ENCODE measurements around the gene IFNA7.
A peak's percentile ranks its signal among the peaks of the same experiment; 100 is the strongest.
"Not testable (repeated sequence)": the region's sequence is repeated elsewhere in the genome, so short reads cannot be mapped to it uniquely, and the experiment has no call there.

The IFNA7 gene

DNA sequence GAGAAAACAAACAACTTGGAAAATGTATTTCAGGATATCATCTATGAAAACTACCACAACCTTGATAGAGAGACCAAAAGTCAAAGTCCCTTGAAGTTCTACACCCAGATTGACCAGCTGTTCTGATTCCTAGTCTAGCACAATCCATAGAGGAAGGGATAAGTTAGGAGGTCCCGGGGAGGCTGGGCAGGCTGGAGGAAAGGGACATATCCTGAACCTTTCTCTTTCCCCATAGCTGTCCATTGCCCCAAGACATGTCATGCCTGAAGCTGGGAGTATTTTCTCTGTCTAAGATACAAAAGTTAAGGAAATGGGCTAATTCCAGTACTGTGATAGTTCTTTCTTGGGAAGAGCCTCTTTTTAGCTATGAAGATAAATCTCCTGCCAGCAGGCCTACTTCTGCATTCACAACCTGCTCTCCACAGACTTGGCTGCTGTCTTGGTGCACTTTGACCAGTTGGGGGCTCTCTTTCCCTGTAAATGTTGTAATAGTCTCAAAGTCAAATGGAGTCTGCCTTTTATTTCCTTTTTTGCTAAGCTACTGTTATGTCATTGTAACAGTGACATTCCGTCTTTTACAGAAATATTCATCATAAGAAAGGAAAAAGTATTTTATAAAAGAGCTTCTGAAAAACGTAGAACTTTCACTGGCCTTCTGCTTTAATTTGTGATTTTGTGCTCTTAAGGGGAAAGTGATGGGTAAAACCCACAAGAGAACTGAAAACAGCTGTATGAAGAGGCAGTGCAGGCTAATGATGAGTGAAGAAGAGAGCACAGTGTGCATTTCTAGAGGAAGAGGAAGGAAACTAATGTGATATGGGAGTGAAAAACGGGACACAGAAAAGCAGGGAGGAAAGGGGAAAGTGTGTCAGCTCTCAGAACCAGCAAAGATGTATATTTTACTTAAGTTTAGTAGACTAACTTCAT lies 18.9 kb downstream of the IFNA7 start:
- not testable (repeated sequence) for DNase-seq
- ATAC-seq: peak; percentile 71

DNA sequence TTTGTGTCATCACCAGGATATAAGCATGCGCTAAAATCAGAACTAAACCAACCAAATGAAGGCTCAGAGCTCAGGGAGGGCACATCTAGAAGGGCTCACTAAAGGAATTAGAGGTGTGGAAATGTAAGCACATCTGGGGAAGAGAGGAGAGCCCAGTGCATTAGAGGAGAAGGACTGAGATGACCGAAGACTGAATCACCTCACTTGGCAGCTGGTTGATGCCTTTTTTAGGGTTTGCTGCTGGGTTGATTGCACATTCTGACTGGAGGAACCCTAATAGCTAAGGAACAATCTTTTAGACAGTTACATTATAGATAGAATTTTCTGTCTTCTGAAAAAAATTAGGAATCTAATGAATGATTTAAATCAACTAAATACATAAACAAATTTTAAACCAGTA lies 27.3 kb downstream of the IFNA7 start:
- DNase-seq (no peak), ATAC-seq (no peak)

DNA sequence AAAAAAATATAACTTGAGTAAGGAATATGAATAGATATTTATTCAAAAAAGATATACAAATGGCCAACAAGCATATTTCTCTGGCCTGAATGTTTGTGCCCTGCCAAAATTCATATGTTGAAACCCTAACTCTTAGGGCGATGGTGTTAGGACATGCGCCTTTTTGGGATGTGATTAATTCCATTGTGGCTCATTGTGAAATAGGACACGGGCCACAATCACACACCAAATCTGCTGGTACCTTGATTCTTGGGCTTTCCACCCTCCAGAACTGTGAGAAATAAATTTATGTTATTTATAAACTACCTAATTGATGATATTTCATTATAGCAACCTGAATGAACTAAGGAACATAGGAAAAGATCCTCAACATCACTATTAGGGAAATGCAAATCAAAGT lies 29.8 kb downstream of the IFNA7 start:
- no peak for DNase-seq
- no peak for ATAC-seq

DNA sequence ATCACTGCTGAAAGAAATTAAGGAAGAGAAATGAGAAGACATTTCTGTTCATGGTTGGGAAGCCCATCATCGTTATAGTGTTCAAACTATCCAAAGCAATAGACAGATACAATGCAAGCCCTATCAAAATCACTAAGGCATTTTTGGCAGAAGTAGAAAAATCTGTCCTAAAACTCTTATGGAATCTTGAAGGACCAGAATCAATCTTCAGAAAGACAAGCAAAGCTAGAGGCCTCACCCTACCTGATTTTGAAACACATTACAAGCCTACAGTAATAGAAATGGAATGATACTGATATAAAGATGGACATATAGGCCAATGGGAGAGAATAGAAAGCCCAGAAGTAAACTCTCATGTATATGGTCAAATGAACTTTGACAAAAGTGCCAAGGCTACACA lies 30.7 kb downstream of the IFNA7 start:
- ATAC-seq: no peak

DNA sequence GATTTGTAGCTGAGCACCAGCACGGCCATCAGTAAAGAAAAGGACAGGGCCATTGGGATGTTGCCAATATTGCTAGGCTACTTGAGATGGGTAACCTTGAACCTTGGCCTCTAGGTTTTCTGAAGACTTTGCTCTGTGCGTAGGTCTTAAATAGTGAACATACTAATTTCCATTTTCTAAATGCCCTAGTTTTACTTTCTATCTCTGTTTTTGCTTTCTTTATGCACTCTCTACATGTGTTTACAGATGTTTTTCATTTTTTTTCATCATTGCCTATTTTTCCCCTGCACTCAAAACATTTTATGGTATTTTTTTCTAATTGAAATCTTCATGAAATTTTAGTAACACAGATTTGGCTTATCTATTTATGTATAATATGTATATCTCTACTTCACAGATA lies 35.4 kb downstream of the IFNA7 start, which contains the start of gene IFNA21:
Gene IFNA21 (minus strand): TSS at position 101 of the 400 bp plus-strand sequence. CDS start 48 bp downstream, at position 53.
- ATAC-seq: not testable (repeated sequence)

More for the DNA sequence above, 30.7 kb downstream of the IFNA7 start:
- no peak for DNase-seq

DNA sequence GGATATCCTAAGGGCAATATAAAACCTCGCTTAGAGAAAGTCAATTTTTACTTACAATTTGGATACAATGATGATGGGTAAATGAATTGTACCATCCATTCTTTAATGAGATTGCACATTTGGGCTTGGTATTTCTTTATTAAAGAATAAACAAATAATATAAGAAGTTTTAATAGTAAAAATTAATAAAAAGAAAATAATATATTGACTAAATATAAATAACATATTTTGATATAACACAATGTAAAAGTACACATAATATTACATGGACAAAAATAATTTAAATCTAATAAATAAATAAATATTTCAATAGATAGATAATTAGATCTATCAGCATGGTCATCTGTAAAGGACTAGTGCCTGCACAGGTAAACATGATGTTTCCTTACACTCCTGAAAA lies 36.5 kb downstream of the IFNA7 start:
- ATAC-seq (no peak), DNase-seq (no peak)

More for the DNA sequence above, 35.4 kb downstream of the IFNA7 start, which contains the start of gene IFNA21:
- not testable (repeated sequence) for DNase-seq

DNA sequence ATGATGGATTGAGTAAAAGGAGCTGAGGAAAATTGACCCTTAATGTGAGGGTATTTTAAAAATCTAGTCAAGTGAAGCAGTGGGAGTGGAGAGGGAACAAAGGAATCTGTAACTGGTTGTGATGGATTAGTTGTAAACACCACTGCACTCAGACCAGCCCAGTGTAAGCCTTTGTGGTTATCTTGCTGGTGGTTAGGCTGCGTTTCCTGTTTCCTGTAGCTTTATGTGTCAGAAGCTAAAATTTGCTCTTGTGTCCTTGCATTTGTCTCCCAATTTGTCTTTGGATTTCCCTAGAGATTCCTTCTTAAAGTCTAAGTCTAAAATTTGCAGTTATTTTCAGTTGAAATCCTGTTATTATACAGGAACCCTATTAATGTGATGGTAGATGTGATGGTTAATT lies 41.8 kb downstream of the IFNA7 start:
- peak; percentile 55 for ATAC-seq
- no peak for DNase-seq

DNA sequence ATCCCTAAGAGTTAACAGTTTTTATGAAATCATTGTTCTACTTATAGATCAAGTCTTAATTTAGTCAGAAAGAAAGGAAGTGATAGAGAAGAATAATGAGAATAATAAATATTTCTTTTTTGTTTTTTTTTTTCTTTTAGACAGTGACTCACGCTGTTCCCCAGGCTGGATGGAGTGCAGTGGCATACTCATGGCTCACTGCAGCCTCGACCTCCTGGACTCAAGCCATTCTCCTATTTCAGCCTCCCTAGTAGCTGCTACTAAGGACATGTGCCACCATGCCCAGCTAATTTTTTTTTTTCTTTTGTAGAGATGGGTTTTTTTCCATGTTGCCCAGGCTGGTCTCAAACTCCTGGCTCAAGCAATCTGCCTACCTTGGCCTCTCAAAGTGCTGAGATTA lies 46.5 kb downstream of the IFNA7 start:
- ATAC-seq (no peak), DNase-seq (no peak)

DNA sequence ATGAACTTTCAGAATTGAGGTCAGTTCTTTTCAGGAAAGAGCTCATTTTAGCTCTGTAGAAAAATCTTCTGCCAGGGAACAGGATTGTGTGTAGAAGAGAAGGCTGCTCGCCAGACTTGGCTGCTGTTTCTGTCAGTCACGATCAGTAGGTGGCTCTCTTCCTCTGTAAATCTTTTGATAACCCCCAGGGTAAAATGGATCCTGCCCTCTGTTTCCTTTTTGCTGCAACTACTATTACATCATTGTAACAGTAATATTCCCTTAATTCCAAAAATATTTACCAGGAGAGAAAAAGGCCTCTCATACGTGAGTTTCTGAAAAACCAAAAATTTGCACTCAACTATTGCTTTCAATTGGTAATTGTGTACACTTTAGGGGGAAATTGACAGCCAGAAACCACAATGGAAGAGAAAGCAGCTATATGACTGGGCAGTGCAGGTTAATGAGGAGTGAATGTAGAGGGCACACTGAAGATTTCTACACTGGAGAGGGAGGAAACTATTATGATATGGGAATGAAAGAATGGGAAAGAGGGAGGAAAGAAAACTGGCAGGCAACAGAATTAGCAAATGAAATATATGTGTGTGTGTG lies 47.9 kb downstream of the IFNA7 start:
- no peak for DNase-seq
- peak; percentile 52 for ATAC-seq

DNA sequence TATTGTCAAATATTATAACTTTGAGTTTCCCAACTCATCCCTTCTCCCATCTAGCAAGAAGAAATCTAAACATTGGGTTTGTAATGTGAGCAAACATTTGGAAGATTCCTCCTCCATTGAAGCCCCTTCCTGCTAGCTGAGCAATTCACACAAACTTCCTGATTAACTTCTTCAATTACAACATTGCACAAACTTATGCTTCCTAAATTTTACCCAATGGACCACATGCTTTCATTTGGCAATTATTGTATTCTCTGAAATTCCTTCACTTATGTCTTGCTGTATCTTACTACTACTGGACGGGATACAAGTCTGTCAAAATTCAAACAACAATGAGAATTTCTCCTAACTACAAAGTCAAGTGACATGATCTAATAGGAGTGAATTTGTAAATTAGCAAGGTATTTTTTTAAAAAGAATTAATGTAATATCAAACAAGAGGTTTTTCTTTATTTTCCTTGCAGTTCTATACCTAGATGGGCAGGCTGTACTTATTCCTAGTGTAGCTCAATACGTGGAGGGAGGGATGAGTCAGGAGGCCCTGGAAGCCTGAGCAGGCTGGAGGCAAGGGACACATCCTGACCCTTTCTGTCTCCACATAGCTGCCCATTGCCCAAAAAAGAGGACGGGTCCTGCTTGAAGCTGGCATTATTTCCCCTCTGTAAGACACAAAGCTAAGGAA lies 48.5 kb downstream of the IFNA7 start:
- no peak for DNase-seq
- no peak for ATAC-seq

Data from stimulated activated naive CD8-positive, alpha-beta T cell treated with anti-CD3 and anti-CD28 coated beads, Interleukin-15, Interleukin-2, amounts not matched to agents 100 U/mL and 50 U/mL, for 24 hours (primary cell).